Measurements from ENCODE around the gene LMX1B. TPM values are rescaled to one million over a fixed set of nuclear protein-coding genes. Genes with fewer than 3 reads are reported as not detected.

Gene LMX1B
- total RNA-seq, 1 experiment from 2014 or later: 11.3 TPM

DNA sequence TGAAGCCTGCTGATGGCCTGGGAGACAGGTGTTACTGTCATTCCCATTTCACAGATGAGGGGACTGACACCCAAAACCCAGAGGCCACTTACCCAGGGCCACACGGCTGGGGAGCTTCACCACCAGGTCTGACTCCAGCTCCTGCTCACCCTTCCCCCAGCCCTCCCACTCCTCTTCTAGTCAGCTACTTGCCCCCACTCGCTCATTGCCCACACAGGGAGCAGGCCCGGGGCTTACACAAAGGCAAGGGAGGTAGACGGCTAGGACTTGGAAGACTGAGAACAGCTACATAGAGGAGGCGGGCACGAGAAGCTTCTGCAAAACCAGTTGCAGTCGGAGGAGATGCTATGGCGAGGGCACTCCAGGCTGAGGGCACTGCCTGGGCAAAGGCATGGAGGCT lies 21.3 kb downstream of the LMX1B start:
- H3K9ac ChIP-seq (ENCODE audit: low read length): no peak overlapping the region
- H2AFZ ChIP-seq (ENCODE audit: low read depth, low read length, poor library complexity, severe bottlenecking): no peak overlapping the region
- TF ChIP-seq, protein P1, sequence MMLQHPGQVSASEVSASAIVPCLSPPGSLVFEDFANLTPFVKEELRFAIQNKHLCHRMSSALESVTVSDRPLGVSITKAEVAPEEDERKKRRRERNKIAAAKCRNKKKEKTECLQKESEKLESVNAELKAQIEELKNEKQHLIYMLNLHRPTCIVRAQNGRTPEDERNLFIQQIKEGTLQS (IDR thresholded peaks at IDR 0.05): no peak
- TF ChIP-seq JUND (IDR thresholded peaks at IDR 0.05): no peak
- no peak for TF ChIP-seq TCF7L2 (IDR thresholded peaks at IDR 0.05; ENCODE audit: borderline replicate concordance, extremely low read depth, insufficient read depth, insufficient read length)
- TF ChIP-seq ELF1 (IDR thresholded peaks at IDR 0.05; ENCODE audit: borderline replicate concordance, low read depth): no peak
- TF ChIP-seq EZH2phosphoT487 (IDR thresholded peaks at IDR 0.05; ENCODE audit: borderline replicate concordance): no peak
- TF ChIP-seq, protein P2, sequence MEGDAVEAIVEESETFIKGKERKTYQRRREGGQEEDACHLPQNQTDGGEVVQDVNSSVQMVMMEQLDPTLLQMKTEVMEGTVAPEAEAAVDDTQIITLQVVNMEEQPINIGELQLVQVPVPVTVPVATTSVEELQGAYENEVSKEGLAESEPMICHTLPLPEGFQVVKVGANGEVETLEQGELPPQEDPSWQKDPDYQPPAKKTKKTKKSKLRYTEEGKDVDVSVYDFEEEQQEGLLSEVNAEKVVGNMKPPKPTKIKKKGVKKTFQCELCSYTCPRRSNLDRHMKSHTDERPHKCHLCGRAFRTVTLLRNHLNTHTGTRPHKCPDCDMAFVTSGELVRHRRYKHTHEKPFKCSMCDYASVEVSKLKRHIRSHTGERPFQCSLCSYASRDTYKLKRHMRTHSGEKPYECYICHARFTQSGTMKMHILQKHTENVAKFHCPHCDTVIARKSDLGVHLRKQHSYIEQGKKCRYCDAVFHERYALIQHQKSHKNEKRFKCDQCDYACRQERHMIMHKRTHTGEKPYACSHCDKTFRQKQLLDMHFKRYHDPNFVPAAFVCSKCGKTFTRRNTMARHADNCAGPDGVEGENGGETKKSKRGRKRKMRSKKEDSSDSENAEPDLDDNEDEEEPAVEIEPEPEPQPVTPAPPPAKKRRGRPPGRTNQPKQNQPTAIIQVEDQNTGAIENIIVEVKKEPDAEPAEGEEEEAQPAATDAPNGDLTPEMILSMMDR (IDR thresholded peaks at IDR 0.05 in 2 of 3, conservative IDR thresholded peaks at IDR 0.05 in 1 of 3; ENCODE audit: borderline replicate concordance in 1 of 3, insufficient read depth in 1 of 3, low read depth in 2 of 3, low read length in 2 of 3): no peak
- no peak for TF ChIP-seq POLR2AphosphoS5 (IDR thresholded peaks at IDR 0.05; ENCODE audit: low read depth, low read length)
- H4K20me1 ChIP-seq (ENCODE audit: insufficient read depth): no peaks in the 10 kb centered on the region
- ChIA-PET RAD21 (ENCODE audit: low non-redundant PET in 1 of 2, low total read pairs in 2 of 2, uncharacterized antibody in 2 of 2, unreplicated experiment in 2 of 2) (no interaction called here), POLR2A (no interaction called here), CTCF (no interaction called here)
- H3K79me2 ChIP-seq (ENCODE audit: insufficient read depth, low read length): no peaks in the 10 kb centered on the region
- H3K27me3 ChIP-seq (ENCODE audit: insufficient read depth, low read length): no peaks in the 10 kb centered on the region
- no peak overlapping the region for H3K4me3 ChIP-seq (replicated peaks in 1 of 2; ENCODE audit: low read depth in 1 of 2, low read length in 2 of 2)
- peaks cover 0 to 2% of the 10 kb centered on the region in 2 experiments; a peak in 1 of 4 replicates for H3K4me1 ChIP-seq (ENCODE audit: control insufficient read depth in 1 of 2, insufficient read depth in 2 of 2, low read length in 2 of 2)
- ATAC-seq: no peak
- DNase-seq (ENCODE audit: low read depth, low spot score): no peak
- H3K4me2 ChIP-seq (ENCODE audit: low read length): no peak overlapping the region
- no TSS peak for BruUV-seq (replicated peaks)
- no peaks in the 10 kb centered on the region for H3K9me3 ChIP-seq (ENCODE audit: control insufficient read depth in 1 of 2, insufficient read depth in 1 of 2, low read depth in 1 of 2, low read length in 2 of 2)
- no peaks in the 10 kb centered on the region for H3K9me2 ChIP-seq (ENCODE audit: insufficient read depth)
- H3K36me3 ChIP-seq (ENCODE audit: control insufficient read depth in 1 of 2, insufficient read depth in 2 of 2, low read length in 2 of 2): no peaks in the 10 kb centered on the region
- intact Hi-C loops (cut with micrococcal nuclease): no loop called here
- no peak overlapping the region for H3K27ac ChIP-seq (ENCODE audit: low read depth, low read length)

Measured in HCT116 (cell line).